ENCODE data around the gene TEAD2. TPM values are rescaled to one million over a fixed set of nuclear protein-coding genes. Genes with fewer than 3 reads are reported as not detected.
A peak's percentile ranks its signal among the peaks of the same experiment; 100 is the strongest.

Gene TEAD2
- total RNA-seq, 1 donor from 2014 or later = 63.6 TPM

DNA sequence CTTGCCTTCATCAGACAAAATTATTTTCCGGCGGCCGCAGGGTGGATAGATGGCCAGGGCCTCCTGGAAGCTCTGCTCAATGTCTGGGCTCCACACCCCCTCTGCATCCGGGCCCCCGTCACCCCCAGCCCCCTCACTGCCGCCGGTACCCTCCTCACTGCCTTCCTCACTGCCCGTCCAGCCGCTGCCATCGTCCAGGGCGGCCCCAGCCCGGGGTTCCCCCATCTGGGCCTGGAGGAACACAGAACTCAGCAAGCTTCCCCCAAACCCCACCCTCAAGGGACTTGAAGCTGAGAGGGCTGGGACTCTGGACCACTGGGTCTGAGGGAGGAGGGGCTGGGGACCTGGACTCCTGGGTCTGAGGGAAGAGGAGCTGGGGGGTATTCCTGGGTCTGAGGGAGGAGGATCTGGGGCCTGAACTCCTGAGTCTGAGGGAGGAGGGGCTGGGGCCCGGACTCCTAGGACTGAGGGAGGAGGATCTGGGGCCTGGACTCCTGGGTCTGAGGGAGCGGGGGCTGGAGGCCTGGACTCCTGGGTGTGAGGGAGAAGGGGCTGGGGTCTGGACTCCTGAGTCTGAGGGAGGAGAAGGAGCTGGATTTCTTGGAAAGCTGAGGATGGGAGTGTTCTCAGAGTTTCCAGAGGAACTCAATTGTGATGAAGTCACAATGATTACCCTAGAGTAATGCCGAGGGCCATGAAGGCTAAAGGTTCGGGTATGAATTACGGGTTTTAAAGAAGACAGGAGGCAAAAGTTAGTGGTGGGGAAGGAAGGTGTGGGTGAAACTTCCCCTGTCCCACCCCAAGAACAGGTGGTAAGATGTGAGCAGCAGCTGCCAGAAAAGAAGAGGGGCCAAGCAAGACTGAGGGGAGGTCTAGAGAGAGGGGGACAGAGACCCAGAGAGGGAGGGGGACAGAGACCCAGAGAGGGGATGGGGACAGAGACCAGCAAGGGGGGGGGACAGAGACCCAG, 2.1 kb downstream of the TEAD2 start:
- ATAC-seq = no peak
- DNase-seq (ENCODE audit: missing footprints) = no peak
- intact Hi-C loops (cut with DNase I) = no loop called here

DNA sequence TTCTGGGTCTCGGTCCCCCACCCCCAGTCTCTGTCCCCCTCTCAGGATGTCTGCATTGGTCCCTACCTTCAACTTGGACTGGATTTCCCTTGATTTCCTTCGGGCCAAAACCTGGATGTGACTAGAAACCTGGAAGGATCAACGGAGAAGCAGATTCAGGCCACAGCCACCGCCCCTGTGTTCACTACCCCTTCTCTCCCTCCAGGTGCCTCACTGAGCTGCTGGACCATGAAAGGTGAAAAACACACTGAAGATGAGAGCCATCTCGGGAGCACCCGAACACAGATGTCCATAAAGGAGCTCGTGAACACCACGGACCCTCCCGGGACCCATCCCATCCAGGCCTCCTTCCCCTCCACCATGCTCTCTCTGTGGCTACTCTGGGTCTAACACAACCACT, 5.0 kb downstream of the TEAD2 start:
- DNase-seq (ENCODE audit: missing footprints) (no peak), ATAC-seq (no peak)
- intact Hi-C loops (cut with DNase I) = no loop called here

DNA sequence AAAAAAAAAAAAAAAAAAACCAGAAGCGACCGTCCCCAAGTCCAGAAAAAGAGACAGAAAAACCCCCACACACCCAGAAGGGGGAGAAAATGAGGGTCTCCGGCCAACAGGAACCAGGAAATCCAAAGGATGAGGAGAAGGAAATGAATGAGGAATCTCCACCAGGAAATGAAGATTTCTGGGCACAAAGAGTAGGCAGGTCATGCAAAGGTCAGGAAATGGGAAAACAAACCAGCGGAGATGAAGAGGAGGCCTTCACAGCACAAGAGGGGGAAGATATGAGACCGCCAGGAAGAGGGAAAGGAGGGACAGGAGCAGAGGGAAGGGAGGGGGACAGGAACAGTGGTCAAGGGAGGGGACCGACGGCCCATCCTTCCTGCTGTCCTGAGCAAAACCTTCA, 5.8 kb downstream of the TEAD2 start:
- DNase-seq (ENCODE audit: missing footprints) (no peak), ATAC-seq (no peak)
- intact Hi-C loops (cut with DNase I) = no loop called here

DNA sequence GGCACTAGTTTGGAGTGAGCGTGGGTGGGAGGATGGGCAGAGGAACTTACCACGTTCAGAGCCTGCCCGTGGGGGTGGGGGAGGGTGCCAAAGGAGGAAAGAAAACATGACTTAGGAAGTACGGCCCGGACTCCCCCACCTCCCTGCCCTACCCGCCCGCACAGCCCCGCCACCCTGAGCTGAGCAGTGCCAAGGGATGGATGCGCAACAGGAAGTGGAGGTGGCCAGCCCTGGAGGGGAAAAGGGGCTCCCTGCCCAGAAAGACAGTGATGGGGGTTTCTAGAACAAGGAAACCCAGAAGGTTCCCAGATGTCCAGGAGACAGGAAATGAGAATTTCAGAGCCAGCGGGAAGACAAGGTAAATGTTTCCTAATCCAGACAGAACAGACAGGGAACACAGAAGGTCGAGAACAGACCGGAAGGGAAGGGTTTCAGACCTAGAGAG, 6.3 kb downstream of the TEAD2 start:
- DNase-seq (ENCODE audit: missing footprints) (peak; percentile 74), ATAC-seq (no peak)
- intact Hi-C loops (cut with DNase I) = no loop called here

DNA sequence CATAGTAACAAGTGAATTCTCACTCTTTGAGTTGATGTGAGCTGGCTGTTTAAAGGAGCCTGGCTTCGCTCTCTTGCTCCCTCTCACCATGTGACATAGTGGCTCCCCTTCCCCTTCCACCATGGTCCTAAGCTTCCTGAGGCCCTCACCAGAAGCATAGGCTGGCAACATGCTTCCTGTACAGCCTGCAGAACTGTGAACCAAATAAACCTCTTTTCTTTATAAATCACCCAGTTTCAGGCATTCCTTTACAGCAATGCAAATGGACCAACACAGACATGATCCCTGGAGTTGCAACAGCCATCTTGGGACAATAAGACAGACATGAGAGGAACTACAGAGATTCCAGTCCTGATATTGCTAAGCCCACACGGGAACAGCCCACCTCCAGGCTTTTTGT, 12.6 kb downstream of the TEAD2 start:
- intact Hi-C loops (cut with DNase I) = no loop called here
- ATAC-seq (no peak), DNase-seq (ENCODE audit: missing footprints) (no peak)

DNA sequence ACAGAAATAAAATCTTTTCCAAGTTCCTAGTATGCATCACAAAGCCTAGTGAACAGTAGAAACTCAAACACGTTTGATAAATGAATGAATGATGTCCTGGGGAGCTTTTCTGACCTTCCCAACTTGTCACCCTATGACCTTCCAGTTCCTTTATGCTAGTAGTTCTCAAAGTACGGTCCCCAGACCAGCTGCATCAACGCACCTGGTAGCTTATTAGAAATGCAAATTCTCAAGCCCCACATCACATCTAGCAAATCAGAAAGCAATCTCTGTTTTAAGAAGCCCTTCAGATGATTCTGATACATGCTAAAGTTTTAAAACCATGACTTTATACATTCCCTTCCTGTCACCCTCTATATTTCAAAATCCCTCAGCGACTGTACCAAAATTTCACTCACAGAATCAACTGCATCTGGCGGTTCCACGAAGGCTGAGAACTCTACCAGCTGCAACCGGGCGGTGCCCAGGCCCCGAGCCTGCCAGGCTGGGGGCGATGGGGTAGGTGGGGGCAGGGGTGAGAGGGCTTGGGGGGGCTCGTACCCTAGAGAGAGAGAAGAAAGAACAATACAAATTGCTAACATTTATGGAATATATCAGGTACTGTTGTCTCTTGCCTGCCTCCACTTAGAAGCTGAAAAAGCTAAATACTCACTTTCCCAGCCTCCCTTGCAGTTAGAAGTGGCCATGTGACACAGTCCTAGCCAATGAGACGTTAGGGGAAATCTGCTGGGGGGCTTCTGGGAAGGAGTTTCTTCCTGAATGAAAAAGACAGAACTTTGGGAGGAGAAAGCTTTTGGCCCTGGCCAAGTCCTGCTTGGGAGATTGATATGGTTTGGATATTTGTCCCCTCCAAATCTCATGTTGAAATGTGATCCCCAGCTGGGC, 13.7 kb downstream of the TEAD2 start:
- no peak for ATAC-seq
- no peak for DNase-seq (ENCODE audit: missing footprints)
- intact Hi-C loops (cut with DNase I) = no loop called here

DNA sequence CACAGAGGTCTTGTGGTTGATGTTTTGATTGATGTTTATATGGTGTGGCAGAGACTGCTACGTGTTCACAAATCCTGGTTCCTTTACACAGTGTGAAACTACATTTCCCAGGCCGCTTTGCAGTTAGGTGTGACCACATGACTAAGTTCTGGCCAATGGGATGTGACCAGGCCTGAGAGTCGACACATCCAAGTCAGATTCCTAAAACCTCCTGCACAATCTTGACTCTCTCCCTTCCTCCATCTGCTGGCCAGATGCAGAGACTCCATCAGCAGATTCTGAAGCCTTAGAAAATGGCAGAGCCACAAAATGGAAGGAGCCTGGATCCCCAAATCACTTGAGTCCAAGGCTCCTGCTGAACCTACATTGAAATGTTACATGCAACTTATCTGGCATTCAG, 14.4 kb downstream of the TEAD2 start:
- ATAC-seq (peak; percentile 56), DNase-seq (ENCODE audit: missing footprints) (no peak)
- intact Hi-C loops (cut with DNase I) = no loop called here

DNA sequence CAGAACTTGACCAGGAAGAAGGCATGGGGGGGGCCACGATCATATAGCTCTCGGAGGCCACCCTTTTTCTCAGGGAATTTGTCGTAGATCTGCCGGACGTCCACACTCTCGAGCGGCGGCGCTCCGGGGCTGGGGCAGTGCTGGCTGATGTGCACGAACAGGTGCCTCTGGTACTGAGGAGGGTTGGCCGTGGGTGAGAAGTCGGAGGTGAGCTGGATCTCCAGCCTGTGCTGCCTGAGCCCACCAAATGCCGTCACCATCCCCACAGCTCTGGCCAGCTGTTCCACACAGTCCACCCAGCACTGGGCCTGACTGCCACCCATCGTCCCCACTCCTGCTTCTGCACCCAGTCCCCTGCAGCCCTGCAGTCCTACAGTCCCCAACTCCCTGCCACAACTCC, 15.0 kb downstream of the TEAD2 start:
- intact Hi-C loops (cut with DNase I) = no loop called here
- ATAC-seq (no peak), DNase-seq (ENCODE audit: missing footprints) (no peak)

DNA sequence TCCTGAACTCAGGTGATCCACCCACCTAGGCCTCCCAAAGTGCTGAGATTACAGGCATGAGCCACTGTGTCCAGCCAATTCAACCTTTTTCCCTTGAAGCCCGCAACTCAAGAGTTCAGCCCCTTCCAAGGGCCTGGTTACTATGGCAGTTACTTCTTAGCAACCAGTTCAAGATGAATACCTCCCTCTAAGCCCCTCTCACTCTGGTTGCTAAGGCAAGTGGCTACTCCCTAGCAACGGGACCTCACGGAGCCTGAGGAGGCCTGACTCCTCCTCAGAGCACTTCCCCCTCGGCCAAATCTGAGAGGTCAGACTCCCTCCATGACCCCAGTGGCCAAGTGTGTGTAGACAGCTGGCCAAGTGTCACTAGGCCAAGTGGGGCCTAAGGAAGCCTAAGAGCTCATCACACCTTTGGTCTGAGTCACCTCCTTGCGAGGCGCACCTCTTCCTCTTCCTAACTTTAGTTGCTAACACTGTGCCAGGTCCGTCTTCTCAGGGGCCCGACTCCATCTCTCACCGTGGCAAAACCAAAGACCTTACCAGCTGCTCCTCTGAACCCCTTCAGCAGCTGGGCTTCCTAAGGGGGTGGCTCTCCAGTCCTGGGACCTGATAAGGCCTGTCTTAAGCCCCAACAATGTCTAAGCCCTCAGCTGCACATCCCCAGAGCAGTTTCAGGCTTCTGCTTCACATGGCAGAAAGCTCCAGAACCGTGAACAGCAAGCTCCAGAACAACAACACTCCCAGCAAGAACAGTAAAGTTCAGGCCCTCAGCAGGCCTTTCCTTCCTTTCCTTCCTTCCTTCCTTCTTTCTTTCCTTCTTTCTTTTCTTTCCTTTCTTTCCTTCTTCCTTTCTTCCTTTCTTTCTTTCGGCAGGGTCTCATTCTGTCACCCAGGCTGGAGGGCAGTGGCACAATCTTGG, 17.5 kb downstream of the TEAD2 start:
- intact Hi-C loops (cut with DNase I) = no loop called here
- DNase-seq (ENCODE audit: missing footprints) = no peak
- ATAC-seq = no peak

DNA sequence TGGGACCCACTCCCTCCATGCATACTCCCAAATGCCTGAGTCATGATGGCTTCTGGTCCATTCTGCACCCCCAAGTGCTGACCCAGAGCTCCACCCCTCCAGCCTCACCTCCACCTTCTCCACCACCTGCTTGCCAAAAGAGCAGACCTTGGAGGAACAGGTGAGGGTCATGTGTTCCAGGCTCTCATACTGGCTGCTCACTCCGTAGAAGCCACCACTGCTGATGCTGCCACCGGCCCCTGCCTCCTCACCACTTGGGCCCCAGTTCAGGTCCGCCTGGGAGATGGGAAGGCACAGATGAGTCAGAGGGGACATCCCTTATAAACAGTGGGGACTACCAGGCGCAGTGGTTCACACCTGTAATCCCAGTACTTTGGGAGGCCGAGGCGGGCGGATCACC, 19.1 kb downstream of the TEAD2 start:
- intact Hi-C loops (cut with DNase I) = no loop called here
- DNase-seq (ENCODE audit: missing footprints) (no peak), ATAC-seq (no peak)

DNA sequence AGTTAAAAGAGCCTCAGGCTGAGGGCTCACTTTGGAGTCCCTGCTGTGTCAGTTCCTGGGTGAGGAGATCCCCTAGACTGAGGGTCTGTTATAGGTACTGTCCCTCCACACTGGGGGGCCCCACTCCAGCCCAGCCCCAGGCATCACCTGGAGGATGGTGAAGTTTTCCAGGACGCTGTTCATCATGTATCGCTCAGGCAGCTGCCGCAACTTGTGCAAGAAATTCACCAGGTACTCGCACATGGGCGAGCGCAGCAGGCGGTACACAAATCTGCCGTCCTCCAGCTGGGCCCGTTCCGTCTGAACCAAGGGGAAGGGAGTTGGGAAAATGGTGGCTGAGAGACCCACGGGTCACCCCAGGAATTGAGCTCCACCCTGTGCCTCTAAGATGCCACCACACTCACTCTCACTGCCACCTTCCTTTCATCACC, 19.9 kb downstream of the TEAD2 start:
- ATAC-seq = no peak
- intact Hi-C loops (cut with DNase I) = no loop called here
- DNase-seq (ENCODE audit: missing footprints) = no peak

DNA sequence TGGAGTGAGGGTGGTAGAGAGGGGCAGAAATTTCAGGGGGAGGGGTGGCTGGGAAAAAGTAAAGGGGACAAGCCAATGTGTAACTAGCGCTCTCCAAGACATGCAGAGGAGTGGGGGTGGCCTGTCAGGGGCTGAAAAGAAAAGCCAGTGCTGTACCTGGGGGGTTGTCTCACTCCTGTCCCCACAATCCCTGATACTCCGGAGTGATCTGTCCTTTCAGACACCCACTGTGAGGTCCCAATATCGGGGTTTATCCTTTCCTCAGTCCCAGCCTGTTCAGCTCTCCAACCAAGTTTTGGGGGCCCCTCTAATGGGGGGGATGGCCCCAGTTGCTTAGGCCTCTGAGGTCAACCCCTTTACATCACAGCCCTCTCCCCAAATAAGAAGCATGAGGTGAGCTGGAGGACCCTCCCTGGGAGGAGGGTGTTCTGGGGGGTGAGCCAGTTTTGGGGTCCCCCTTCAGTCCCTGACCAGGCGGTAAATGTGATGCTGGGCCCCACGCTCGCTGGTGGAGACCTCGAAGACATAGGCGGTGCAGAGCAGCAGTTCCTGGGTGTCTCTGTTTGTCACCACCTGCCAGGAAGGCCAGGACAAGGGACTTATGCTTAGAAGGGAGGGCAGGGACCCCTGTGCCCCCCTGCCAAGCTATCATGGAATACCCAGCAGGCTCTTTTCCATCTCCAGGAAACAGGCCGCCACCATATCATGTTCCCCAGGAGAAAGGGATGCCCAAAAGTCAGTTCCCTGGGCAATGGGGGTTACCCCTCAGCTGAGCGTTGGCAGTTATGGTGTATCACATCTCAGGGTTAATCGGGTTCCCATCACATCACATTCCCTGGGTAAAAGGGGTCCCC, 21.1 kb downstream of the TEAD2 start:
- no peak for DNase-seq (ENCODE audit: missing footprints)

DNA sequence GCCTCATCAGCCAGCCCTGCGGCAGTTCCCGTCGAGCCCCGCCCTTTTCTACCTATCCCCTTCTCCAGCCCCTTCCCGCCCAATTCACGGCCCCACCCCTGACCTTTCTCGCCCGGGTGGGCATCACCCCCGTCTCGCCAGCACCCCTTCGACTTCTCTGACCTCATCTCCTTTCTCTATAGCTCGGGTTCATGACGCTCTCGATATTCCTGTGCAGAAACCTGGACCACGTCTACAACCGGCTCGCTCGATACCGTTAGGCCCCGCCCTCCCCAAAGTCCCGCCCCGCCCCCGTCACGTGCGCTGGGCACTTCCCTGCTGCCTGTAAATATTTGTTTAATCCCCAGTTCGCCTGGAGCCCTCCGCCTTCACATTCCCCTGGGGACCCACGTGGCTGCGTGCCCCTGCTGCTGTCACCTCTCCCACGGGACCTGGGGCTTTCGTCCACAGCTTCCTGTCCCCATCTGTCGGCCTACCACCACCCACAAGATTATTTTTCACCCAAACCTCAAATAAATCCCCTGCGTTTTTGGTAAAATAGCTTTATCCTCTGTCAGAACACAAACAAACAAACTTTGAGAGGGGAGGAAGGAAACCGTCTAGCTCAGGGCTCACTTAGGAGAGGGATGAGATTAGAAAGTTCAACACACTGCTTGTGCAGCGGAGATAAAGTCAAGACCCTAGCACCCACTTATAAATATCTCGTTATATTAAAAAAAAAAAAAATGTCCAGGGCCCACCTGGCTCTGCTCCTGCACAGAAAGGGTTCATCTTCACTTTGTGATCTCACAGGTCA, 21.9 kb downstream of the TEAD2 start:
- intact Hi-C loops (cut with DNase I) = no loop called here
- peak; percentile 40 for ATAC-seq
- DNase-seq (ENCODE audit: missing footprints) = peak; percentile 77

More for the DNA sequence above, 21.1 kb downstream of the TEAD2 start:
- intact Hi-C loops (cut with DNase I) = no loop called here
- no peak for ATAC-seq

DNA sequence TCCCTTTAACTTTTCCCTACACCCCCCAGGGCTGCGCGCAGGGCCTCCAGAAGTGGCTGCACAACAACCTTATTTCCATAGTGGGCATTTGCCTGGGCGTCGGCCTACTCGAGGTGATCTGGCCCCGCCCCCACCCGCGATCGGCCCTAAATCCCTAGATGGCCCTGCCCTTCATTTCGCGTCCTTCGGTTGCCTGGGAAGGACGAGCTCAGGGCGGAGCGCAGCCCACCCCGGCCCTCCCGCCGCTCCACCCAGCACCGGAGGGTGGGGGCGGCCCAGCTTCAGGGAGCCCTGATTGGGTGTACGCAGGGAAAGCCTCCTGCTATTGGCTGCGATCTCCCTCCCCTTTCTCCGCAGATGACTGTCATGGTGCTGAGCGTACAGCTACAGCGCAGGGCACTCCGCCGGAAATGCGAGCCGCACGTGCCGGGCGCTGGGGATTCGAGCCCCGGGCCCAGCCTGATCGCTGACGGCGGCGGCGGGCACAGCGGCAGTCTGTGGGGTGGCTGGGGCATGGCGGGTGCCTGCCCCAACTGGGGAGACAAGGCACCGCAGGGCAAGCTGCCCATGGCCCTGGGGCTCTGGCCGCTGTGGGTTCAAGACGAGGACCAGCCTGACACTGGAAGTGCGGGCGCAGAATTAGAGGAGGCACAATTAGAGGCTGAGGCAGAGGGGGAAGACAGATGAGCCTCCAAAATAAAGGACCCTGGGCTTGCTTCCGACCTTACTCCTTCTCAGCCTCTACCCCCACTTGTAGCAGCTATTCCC, 22.7 kb downstream of the TEAD2 start:
- peak; percentile 89 for DNase-seq (ENCODE audit: missing footprints)
- intact Hi-C loops (cut with DNase I) = loop anchor here (10.0 kb wide), 1 partner anchor 115 kb away; no protein-coding TSS in a partner anchor
- peak; percentile 97 for ATAC-seq

DNA sequence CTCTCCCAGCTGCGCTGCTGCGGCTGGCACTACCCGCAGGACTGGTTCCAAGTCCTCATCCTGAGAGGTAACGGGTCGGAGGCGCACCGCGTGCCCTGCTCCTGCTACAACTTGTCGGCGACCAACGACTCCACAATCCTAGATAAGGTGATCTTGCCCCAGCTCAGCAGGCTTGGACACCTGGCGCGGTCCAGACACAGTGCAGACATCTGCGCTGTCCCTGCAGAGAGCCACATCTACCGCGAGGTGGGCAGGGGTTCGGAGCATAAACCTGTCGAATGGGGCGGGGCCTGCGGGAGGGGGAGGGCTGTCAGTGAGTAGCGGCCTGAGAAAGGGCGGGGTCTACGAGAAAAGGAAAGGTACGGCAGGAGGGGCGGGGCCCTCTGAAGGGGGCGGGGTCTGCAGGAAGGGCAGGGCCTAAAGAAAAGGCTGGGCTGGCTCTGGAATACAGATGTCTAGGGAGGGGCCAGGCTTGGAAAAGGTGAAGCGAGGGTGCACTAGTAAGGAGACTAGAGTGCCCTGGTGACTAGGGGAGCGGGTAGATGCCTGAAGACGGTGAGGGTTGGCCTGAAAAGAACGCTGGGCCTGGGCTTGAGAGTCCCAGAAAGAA, 23.4 kb downstream of the TEAD2 start:
- intact Hi-C loops (cut with DNase I) = loop anchor here (10.0 kb wide), 1 partner anchor 114 kb away; no protein-coding TSS in a partner anchor
- ATAC-seq = peak; percentile 58
- peak; percentile 84 for DNase-seq (ENCODE audit: missing footprints)

All from Right ventricle myocardium inferior (tissue), 1 donor.